Measurements from ENCODE around the gene HERC2. TPM values are rescaled to one million over a fixed set of nuclear protein-coding genes. Genes with fewer than 3 reads are reported as not detected.
A peak's percentile ranks its signal among the peaks of the same experiment; 100 is the strongest.
"Not testable (repeated sequence)": the region's sequence is repeated elsewhere in the genome, so short reads cannot be mapped to it uniquely, and the experiment has no call there.

Gene HERC2
- total RNA-seq, 1 experiment from 2014 or later = 69.2 TPM

DNA sequence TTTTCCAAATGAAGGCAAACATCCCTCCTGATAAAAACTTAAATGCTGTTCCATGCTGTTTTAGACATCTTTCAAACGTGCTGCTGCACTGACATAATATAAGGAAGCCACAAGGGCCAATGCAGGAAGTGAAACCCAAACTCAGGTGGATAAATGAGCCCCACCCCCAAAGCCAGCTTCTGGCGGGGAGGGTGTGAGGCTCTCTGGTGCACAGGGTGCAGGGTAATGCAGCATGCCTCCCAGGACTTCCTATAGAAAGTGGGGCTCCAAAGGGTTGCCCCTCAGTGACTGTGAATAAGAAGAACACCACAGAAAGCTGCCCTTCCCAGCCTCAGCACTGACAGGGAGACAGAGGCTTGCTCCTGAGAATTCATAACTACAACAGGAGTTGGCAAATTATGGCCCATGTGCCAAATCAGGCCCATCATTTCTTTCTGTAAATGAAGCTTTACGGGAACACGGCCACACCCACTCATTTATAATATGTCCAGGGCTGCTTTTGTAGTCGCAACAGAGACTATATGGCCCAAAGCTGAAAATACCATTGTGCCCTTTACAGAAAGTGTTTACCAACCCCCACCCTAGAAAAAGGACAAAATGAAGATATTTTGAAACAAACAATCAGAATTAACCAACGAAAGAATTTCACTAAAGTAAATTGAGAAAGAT, 185.6 kb downstream of the HERC2 start:
- not testable (repeated sequence) for H3K18ac ChIP-seq (ENCODE audit: insufficient read length, low read depth, low read length); H4K91ac ChIP-seq (ENCODE audit: insufficient read length, low read depth, low read length); DNase-seq; H3K23ac ChIP-seq (ENCODE audit: insufficient read length, low read depth, low read length); H3K27me3 ChIP-seq (ENCODE audit: insufficient read depth, low read length); H2BK15ac ChIP-seq (ENCODE audit: low read depth, low read length); H3K4me3 Mint-ChIP-seq; H2BK20ac ChIP-seq (ENCODE audit: low read depth, low read length, poor library complexity, severe bottlenecking); H3K9me3 ChIP-seq (ENCODE audit: control insufficient read depth, low read depth, low read length); H4K20me1 ChIP-seq (ENCODE audit: control insufficient read depth, insufficient read depth, insufficient read length); H3K27ac ChIP-seq (ENCODE audit: insufficient read length, low read depth, low read length); H4K5ac ChIP-seq (ENCODE audit: insufficient read length, low read depth, low read length); H2BK5ac ChIP-seq (ENCODE audit: insufficient read length, low read length); H3K27me3 Mint-ChIP-seq (ENCODE audit: low read depth); H3K9me3 Mint-ChIP-seq; H3K23me2 ChIP-seq (ENCODE audit: insufficient read length, low read depth, low read length, poor library complexity, severe bottlenecking); H2BK12ac ChIP-seq (ENCODE audit: insufficient read length, low read depth, low read length); H3K79me1 ChIP-seq (ENCODE audit: insufficient read depth, low read depth, low read length, poor library complexity, severe bottlenecking); H4K8ac ChIP-seq (replicated peaks; ENCODE audit: insufficient read length, low read depth, low read length); H3K79me2 ChIP-seq (ENCODE audit: insufficient read depth, low read length); H3K14ac ChIP-seq (ENCODE audit: insufficient read depth, low read length); H3T11ph ChIP-seq (ENCODE audit: low read length); H3K4ac ChIP-seq (ENCODE audit: low read depth, low read length); H2AFZ ChIP-seq (ENCODE audit: low read length); H3K56ac ChIP-seq (ENCODE audit: insufficient read length, low read depth, low read length); H2BK120ac ChIP-seq (ENCODE audit: low read depth, low read length, poor library complexity, severe bottlenecking); H3K4me2 ChIP-seq (ENCODE audit: insufficient read depth, insufficient read length, low read length); H3K9ac ChIP-seq (ENCODE audit: extremely low read depth, insufficient read length, low read length); H2AK5ac ChIP-seq (ENCODE audit: insufficient read length, low read length); H3K4me1 ChIP-seq (ENCODE audit: insufficient read depth, low read length)
- Mint-ChIP-seq H3K36me3 (ENCODE audit: insufficient read depth in 1 of 3, low read depth in 3 of 3) (peaks cover 39 to 61% (median 51%) of the 10 kb centered on the region in 3 experiments; a peak in 6 of 7 replicates), H3K27ac (0 out of 7 replicates have a peak overlapping the region, but pooled peaks of 1 of the 3 experiments have one; percentile 39), H3K4me1 (peaks cover 7 to 13% of the 10 kb centered on the region in 2 experiments; a peak in 3 of 4 replicates)
- WGBS (ENCODE audit: extremely low coverage, insufficient read length, low lambda C conversion rate) = no CpG with 5 or more reads among the region's 6 CpGs

All from H9 (cell line).